Fibroblast of skin of abdomen (primary cell): ENCODE measurements around the gene EIF2S2.

Source experiments
- DNase-seq: peaks from one replicate; pipeline ENCODE4 v3.0.0-alpha.2; 2013

The EIF2S2 gene

GRCh38 chr20:34120213-34120612 is 8.2 kb upstream of the EIF2S2 start:
- DNase-seq, result no peak

DNA sequence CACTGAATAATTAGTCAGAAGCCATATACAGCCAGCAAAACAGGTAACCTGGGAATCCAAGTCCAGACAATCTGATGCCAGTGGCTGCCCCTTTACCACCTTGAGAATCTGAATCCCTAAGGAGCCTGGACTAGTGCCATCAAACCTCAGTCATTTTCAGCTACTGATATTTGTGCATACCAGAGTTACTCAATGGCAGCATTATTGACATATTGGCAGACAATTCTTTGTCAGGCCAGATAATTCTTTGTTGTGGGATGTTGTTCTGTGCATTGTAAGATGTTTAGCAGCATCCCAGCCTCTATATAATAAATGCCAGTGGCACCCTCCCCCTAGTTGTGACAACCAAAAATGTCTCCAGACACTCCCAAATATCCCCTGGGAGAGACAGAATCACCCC is 3.2 kb upstream of the EIF2S2 start:
- DNase-seq, result no peak

- DNase-seq, result no peak
Measured at GRCh38 chr20:34114809-34115208, 2.8 kb upstream of the EIF2S2 start.

DNA sequence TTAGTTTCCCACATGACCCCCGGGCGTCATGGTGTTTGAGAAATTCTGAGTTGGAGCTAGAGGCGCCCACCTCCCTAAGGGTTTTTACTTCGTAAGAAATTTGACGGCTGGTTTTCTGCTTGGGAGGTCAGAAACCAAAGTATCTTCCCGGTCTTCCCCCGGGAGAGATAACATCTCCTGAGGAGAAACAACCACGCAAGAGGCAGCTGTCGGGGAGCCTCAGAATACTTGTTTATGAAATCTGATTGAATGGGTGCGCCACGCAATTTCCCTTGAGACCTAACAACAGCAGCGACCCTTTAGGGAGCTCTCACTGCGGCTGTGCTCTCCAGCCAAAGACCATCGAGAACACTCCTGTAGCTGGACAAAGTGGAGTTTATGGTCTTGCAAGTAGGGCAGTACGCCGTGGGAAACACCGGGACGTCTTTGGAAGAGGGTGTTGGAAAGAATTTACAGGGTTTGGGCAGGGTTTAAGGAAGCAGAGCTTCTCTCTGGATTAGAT is 608 bp upstream of the EIF2S2 start:
- no peak for DNase-seq

DNA sequence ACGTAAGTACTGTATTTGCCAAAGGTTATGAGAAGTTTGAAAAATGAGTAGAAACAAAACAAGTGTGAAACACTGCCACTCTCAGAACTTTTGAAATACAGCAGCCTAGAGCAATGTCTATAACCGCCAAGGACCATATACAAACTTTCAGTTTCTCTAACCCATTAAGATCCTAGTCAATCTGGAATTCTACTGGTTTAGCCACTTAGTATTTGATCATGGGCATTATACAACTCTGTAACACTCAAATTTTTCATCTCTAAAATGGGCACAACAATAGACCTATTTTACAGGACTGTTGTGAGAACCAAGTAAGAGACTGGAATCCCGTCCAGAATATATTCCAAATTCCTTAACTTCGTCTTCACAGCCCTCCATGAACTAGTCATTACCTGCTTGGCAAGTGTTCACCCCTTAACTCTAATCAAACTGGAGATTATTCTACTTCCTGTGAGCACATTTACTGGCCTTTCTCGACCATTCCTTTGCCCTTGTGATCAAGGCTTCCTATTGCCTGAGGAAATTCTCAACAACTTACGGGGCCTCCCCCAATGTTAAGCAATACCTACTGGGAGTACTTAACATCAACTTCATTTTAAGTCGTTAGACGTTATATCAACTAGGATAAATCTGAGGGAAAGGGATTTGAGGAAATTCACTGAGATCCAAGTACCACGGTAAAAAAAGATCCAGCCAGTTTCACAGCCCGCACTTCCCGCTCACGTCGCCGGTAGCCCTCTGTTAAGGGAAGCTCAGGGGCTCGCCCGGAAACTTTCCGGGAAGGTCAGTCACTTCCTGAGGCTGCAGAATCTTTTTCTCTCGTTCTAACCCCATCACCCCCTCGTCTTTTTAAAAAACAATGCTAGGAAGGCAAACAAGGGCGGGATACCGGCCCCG is 1.1 kb downstream of the EIF2S2 start:
- peak; percentile 38 for DNase-seq

DNA sequence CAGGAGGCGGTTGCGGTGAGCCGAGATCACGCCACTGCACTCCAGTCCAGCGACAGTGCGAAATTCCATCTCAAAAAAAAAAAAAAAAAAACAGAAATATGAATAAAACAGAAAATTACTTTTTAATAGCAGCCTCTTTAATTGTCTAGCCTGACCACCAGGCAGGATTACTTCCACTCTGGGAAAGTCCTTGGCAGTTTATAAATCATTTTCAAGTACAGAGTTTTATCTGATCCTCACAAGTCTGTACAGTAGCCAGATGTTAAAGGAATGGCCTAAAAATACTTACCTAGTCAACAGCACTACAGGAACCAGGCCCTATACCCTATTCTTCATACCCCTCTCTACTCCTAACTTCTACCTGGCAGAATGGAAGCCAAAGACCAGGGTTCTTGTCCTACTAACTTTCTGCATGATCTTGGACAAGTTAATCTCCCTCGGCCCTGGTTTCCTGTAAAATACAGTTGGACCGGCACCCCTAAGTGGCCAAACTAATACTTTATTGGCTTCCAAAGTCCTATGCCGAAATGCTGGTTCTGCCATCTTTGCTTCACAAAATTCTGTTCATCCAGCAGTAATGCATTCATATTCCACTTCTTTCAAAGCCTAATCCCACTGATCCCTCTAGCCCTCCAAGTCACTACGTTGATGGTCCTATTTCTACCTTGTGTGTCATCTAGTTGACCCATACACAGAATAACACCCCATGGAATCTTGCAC is 1.9 kb downstream of the EIF2S2 start:
- no peak for DNase-seq

DNA sequence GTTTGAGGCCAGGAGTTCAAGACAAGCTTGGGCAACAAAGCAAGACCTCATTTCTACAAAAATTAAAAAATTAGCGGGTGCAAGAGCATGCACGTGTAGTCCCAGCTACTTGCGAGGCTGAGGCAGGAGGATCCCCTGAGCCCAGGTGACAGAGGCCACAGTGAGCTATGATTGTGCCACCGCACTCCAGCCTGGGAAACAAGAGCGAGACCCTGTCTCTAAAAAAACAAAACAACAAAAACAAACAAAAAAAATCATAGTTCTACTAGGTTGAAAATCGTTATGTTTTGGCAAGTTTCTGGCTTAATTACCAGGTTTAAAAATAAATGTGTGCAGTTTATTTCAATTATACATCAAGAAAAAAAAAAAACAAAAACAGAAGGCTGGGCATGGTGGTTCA is 2.6 kb downstream of the EIF2S2 start:
- DNase-seq, result no peak

GRCh38 chr20:34108616-34109174 is 3.3 kb downstream of the EIF2S2 start:
- DNase-seq, result no peak

- no peak for DNase-seq
Measured at GRCh38 chr20:34105978-34106675, 5.9 kb downstream of the EIF2S2 start.

DNA sequence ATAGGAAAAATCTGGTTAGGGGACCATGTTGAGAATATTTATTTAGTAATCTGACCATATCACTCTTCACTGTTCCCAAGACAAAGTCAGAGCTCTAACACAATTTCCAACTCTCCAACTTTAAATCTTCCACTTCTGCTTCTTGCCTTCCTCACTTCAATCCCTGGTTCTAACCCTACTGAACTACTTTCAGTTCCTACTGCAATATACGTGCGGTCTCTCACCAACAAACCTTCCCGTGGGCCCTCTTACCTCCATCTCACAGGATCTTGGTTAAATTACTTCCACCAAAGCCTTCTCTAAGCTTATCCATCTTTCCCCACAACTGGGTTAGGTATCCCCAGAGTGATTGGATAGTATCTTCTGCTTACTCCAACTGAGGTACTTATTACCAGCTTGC is 8.0 kb downstream of the EIF2S2 start:
- DNase-seq, result no peak

DNA sequence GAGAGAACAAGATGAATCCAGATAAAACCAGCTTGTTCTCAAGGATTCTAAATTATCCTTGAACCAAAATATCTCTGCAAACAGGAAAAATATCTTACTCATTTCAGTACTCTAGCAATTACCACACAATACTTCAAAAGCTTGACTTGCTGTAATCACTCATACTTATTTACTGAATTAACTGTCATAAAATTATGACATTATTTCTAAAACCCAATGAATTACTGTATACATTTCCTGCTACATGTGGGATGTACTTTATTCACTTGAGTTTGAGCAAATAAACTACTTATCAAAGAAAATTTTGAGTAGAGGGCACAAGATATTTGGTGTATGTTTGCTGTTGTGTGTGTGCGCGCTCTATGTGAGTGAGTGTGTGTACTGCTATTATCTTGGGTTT is 9.7 kb downstream of the EIF2S2 start:
- DNase-seq, result no peak

DNA sequence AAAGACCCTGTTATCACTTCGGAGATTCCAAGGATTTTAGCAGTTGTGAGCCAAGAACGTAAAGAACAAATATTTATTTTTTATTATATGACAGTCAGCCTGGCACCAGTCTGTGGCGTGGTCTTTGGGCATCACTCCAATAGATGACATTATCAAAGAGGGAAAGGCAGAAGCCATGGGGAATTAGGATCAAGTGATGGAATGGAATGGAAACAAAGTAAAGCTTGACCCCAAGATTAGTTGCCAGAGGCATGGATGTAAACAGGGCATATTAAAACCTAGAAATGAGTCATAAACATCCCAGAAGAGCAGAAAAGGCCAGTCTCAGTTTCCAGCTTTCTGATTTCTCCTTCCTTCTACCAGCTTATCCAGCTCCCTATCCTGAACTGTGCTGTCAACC is 11.5 kb downstream of the EIF2S2 start:
- no peak for DNase-seq

- no peak for DNase-seq
Measured at GRCh38 chr20:34099675-34100074, 12.4 kb downstream of the EIF2S2 start.

- DNase-seq, result no peak
Measured at GRCh38 chr20:34098570-34098969, 13.5 kb downstream of the EIF2S2 start.

DNA sequence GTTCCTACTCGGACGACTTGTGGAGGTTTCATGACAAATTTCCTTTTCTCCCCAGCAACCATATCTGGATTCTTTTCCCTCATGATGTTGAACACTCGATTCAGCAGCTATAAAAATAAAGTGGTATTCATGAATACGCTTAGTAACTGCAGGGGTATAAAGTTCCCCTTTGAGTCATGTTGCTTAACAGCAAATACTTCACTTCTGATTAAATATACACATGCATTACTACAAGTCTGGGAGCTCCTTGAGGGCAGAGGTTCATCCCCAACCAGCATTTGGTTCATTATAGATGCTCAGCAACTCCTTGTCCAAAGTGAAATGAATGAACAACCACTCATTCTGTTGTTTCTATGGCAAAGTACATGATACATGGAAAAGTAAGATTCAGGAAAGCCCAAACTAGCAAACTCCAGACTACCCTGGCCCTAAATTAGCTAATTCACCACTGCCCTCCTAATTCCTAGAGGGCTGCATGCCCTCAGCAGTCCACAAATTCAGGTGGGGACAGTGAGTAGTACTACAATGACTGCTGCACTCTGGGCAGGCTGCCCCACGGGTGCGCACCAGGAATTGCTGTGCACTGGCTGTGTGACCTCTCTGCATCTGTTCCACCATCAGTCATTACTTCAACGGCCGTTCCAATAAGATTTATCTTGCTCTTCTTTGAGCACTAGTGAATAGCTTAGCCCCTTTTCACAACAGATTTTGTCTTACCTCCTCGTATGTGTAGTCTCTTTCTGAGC is 15.2 kb downstream of the EIF2S2 start:
- no peak for DNase-seq

DNA sequence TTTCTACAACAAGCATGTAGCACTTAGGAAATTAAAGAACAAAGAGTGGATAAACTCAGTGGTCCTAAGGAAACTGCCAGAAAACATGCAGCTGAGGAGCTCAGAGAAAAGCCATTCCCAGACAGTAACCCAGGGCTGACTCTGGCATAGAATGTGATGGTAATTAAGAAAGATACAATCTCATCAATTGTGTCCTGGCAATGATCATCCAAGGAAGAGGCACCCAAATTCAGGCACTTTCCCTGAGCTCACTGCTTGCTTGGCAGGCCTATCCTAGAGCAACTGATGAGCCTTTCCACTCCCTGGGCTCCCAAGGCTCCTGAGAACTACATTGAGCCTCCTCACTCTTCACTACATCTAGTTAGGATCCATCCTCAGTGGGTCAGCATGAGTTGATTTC is 16.2 kb downstream of the EIF2S2 start:
- no peak for DNase-seq

DNA sequence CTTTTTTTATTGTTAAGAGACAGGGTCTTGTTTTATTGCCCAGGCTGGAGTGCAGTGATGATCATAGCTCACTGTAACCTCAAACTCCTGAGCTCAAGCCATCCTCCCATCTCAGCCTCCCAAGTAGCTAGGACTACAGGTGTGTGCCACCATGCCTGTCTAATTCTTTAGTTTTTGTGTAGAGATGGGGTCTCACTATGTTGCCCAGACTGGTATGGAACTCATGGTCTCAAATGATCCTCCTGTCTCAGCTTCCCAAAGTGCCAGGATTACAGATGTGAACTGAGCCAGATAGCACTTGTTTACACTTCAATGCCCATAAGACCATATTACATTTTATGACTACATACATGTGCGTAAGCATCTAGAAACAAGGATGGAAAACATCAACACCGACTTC is 18.1 kb downstream of the EIF2S2 start:
- DNase-seq, result no peak

GRCh38 chr20:34091637-34092200 is 20.3 kb downstream of the EIF2S2 start:
- DNase-seq, result no peak

DNA sequence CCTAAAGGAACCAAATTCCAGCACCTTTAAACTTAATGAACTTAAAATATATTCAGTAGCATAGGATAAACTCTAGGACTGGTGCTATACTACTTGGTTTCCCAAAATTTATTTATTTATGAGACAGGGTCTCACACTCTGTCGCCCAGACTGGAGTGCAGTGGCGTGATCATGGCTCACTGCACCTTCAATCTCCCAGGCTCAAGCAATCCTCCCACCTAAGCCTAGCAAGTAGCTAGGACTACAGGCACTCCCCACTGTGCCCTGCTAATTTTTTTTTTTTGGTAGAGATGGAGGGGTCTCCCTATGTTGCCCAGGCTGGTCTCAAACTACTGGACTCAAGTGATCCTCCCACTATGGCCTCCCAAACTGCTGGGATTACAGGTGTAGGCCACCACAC is 21.4 kb downstream of the EIF2S2 start:
- DNase-seq, result no peak

GRCh38 chr20:34089655-34090345 is 22.2 kb downstream of the EIF2S2 start:
- no peak for DNase-seq

DNA sequence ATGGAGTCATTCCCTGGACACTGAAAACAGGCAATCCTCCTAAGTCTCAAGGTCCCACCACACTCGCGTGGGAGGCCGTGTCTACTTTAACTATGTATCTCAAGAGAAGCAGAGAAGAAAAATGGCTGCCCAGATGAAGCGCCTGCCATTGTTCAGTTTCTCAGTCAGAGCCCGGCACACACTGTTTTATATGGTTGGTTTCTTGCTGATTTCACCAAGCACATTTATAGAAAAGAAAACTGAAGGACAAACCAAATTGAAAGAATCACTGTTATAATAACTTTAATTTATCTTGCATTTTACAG is 22.9 kb downstream of the EIF2S2 start:
- no peak for DNase-seq
